Stomach (tissue), 9 donors: ENCODE results near the gene TUBA1B. TPM values are rescaled to one million over a fixed set of nuclear protein-coding genes. Genes with fewer than 3 reads are reported as not detected.

ENCODE experiments used
- DNase-seq, 2 donors: peaks; one replicate each; pipeline versions ENCODE4 v3.0.0 to v3.0.0-alpha.2; 2013 to 2019
- H3K27ac ChIP-seq, 5 donors: fragments of 200-600 bp in 4 of 5; sonication (generic) in 4 of 5; one replicate each; pipeline ENCODE4 v1.5.1; 2013 to 2019; ENCODE audit warnings: mild to moderate bottlenecking in 1 of 5, moderate library complexity in 1 of 5
- H3K27me3 ChIP-seq, 3 donors: fragments of 200-600 bp; sonication (generic); one replicate each; pipeline ENCODE4 v1.5.1; 2017 to 2019; ENCODE audit warnings: mixed run types in 1 of 3
- H3K36me3 ChIP-seq, 4 donors: fragments of 200-600 bp; sonication (generic); 1 replicate in 3 of 4; 2 replicates in 1 of 4; pipeline ENCODE4 v1.5.1; 2016 to 2019
- H3K4me1 ChIP-seq, 4 donors: fragments of 200-600 bp; sonication (generic); one replicate each; pipeline ENCODE4 v1.5.1; 2016 to 2019
- H3K4me3 ChIP-seq, 4 donors: fragments of 200-600 bp; sonication (generic) in 3 of 4; one replicate each; pipeline ENCODE4 v1.5.1; 2016 to 2019; ENCODE audit warnings: mild to moderate bottlenecking in 1 of 4
- H3K9me3 ChIP-seq, 4 donors: fragments of 200-600 bp; sonication (generic); one replicate each; pipeline ENCODE4 v1.5.1; 2016 to 2019
- CTCF ChIP-seq, 7 experiments: fragments of 450-650 bp in 4 of 7; fragments of 200-600 bp in 3 of 7; sonication (generic) in 3 of 7; IDR thresholded peaks; one replicate each; pipeline ENCODE4 v1.5.1; 2016 to 2019; ENCODE audit warnings: antibody characterized with exemption in 7 of 7, control low read depth in 2 of 7, mild to moderate bottlenecking in 1 of 7
- EP300 ChIP-seq: sonication (generic); formaldehyde crosslinking; IDR thresholded peaks from one replicate; pipeline ENCODE4 v1.6.1; 2017; ENCODE audit warnings: antibody characterized with exemption
- POLR2A ChIP-seq, 4 donors: fragments of 450-650 bp; IDR thresholded peaks; one replicate each; pipeline ENCODE4 v1.6.1; 2016; ENCODE audit warnings: antibody characterized with exemption in 4 of 4, control low read depth in 2 of 4, mild to moderate bottlenecking in 1 of 4, moderate library complexity in 1 of 4
- POLR2AphosphoS5 ChIP-seq, 3 donors: sonication (generic); formaldehyde crosslinking; IDR thresholded peaks; one replicate each; pipeline ENCODE4 v1.6.1; 2016; ENCODE audit warnings: antibody characterized with exemption in 3 of 3
- WGBS, 5 donors: extraction: QIAGEN DNeasy Blood & Tissue Kit in 3 of 5; methylation state at CpG; one replicate each; pipeline versions ENCODE4 v1.1.5 to v1.1.7; 2013 to 2018; 5-methylcytosine and 5-hydroxymethylcytosine counted together
- intact Hi-C: fragments of 100-400 bp; cut with DNase I; formaldehyde crosslinking; loops from one replicate; pipeline ENCODE4 v1.15.1; 2023; ENCODE audit warnings: low total_unique reads
- polyA plus RNA-seq, 3 donors: library from polyadenylated mRNA; stranded (reverse); fragments of 200-250 nt; gene quantifications; one replicate each; pipeline ENCODE4 v1.2.3, GENCODE V29; 2013
- total RNA-seq, 5 donors: library from RNA; depleted of rRNA; stranded (reverse); fragments of >200 nt; gene quantifications; one replicate each; pipeline versions ENCODE4 v1.1.0 to v1.2.3, GENCODE V29; 2014 to 2016
- donor health status: healthy with polysubstance abuse.
- donor health status: Bipolar disorder and iron deficiency.
- donor health status: healthy.

The TUBA1B gene
- total and polyA plus RNA-seq, 8 donors, result 205 to 710 (median 390) TPM

GRCh38 chr12:49088932-49089330 is 42.3 kb downstream of the TUBA1B start:
- TF ChIP-seq CTCF (IDR thresholded peaks at IDR 0.05) (no peak), POLR2A (IDR thresholded peaks at IDR 0.05) (no peak), EP300 (no peak), POLR2AphosphoS5 (IDR thresholded peaks at IDR 0.05) (no peak)
- Histone ChIP-seq H3K4me1 (peaks cover 36 to 60% (median 54%) of the 10 kb centered on the region in 4 donors), H3K9me3 (no peaks in the 10 kb centered on the region), H3K27ac (no peak overlapping the region), H3K36me3 (no peaks in the 10 kb centered on the region), H3K4me3 (no peak overlapping the region), H3K27me3 (peaks cover 25 to 57% (median 51%) of the 10 kb centered on the region in 3 donors)
- WGBS, 5 donors, result 49 to 56% (median 52%) methylated on average over 4 to 6 of the region's 6 CpGs
- no peak for DNase-seq
- intact Hi-C loops, result no loop called here

DNA sequence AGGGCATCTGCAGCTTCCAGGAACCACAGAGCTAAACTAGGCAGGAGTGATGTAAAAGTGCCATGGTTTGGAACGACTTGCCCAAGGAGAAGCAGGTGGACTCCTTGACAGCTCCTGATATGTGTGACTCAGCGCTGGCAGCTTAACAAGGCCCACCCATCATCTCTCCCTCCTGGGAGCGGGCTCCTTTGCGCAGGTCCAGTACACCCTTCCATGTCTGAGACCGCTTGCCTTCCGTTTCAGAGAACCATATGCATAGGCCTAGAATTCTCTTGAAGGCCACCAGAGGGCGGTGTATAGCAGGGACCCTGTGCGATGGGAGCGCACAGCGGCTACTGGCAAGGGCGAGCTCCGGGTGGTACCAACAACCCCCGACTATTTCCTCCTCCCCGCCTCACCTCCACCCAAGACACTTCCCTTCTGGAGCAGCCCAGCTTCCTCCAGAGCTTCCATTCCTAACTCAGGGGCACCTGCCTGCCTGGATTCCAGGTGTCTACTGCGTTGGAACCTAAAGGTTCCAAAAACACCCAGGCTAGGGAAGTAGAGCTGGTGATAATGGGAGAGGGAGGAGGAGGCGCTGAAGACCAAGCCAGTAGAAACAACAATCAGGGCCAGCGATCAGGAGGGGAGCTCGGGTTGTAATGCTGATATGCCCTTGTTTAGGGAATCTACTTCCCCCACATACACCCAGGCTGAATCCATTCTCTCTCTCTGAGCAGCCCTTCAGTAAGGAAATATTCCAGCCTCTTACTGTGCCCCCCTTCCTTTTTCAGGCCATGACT is 42.9 kb downstream of the TUBA1B start:
- H3K27me3 ChIP-seq, result peaks cover 20 to 51% (median 46%) of the 10 kb centered on the region in 3 donors
- WGBS, 5 donors, result 1 to 8% (median 2%) methylated on average over 10 to 18 of the region's 18 CpGs
- TF ChIP-seq POLR2AphosphoS5 (IDR thresholded peaks at IDR 0.05), result peak in 1 of 3 donors; percentile 76
- TF ChIP-seq CTCF (IDR thresholded peaks at IDR 0.05), result peak in 5 of 7 experiments; percentile 78 to 91 (median 85)
- TF ChIP-seq EP300, result no peak
- no peak for TF ChIP-seq POLR2A (IDR thresholded peaks at IDR 0.05)
- DNase-seq, result peak; percentile 66 to 95
- H3K4me3 ChIP-seq, result peak overlapping the region in 2 of 4 donors; percentile 15 to 26
- intact Hi-C loops, result no loop called here
- H3K4me1 ChIP-seq, result peaks cover 34 to 54% (median 48%) of the 10 kb centered on the region in 4 donors
- no peaks in the 10 kb centered on the region for H3K9me3 ChIP-seq
- H3K27ac ChIP-seq, result no peak overlapping the region
- H3K36me3 ChIP-seq, result no peaks in the 10 kb centered on the region

DNA sequence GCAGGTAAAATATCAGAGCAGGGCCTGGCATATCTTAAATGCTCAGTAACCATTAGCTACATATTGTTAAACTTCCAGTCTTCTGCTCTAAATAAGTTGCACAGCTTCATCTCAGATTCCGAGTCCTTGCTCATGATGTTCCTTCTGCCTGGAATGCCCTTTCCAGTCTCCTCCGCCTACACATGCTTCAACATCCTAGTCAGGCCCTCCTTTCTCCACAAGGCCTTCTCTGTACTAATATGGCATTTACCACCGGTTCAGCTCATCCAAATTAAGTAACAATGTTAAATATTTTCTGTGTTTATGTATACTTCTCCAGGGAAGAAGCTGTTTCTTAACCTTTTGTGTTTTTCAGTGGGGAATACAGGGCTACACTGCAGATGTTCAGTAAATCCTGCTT is 45.1 kb downstream of the TUBA1B start:
- no peak for DNase-seq
- H3K4me3 ChIP-seq, result no peak overlapping the region
- no peaks in the 10 kb centered on the region for H3K36me3 ChIP-seq
- intact Hi-C loops, result no loop called here
- peaks cover 6 to 29% (median 23%) of the 10 kb centered on the region in 3 donors for H3K27me3 ChIP-seq
- WGBS, 5 donors, result 51 to 83% (median 80%) methylated on average over 3 of the region's 3 CpGs
- H3K27ac ChIP-seq, result no peak overlapping the region
- TF ChIP-seq POLR2A (IDR thresholded peaks at IDR 0.05) (no peak), EP300 (no peak), CTCF (IDR thresholded peaks at IDR 0.05) (no peak), POLR2AphosphoS5 (IDR thresholded peaks at IDR 0.05) (no peak)
- peaks cover 21 to 35% (median 30%) of the 10 kb centered on the region in 4 donors for H3K4me1 ChIP-seq
- H3K9me3 ChIP-seq, result no peaks in the 10 kb centered on the region

- H3K36me3 ChIP-seq, result no peaks in the 10 kb centered on the region
- no peak for DNase-seq
- intact Hi-C loops, result no loop called here
- H3K9me3 ChIP-seq, result no peaks in the 10 kb centered on the region
- H3K27ac ChIP-seq, result no peak overlapping the region
- peaks cover 0 to 12% (median 6%) of the 10 kb centered on the region in 3 donors for H3K27me3 ChIP-seq
- no peak overlapping the region for H3K4me3 ChIP-seq
- peaks cover 6 to 18% (median 13%) of the 10 kb centered on the region in 4 donors for H3K4me1 ChIP-seq
- WGBS, 5 donors, result 94 to 99% (median 97%) methylated on average over 3 of the region's 3 CpGs
- no peak for TF ChIP-seq CTCF (IDR thresholded peaks at IDR 0.05)
- TF ChIP-seq EP300, result no peak
These were observed 46.8 kb downstream of the TUBA1B start for GRCh38 chr12:49084438-49084837.
